ENCODE results near the gene BEND5.

The BEND5 gene

DNA sequence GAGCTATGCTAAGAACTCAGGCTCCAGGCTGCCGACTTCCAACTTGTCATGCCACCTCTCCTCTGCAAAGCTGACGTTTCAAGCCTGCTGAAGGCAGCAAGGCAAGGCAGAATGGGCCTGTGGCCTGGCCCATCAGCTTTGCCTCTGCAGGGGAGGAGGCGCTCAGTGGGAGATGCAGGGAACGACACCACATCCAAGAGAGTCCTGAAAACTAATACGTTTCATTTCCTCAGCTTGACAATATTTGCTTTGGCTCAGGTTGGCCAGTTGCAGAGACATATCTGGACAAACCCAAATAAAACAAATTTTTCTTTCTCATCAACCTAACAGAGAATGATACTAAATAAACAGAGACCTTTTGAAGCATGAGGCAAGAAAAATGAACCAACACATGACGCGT, 35.3 kb downstream of the BEND5 start:
- DNase-seq (ENCODE audit: insufficient read length, low spot score) (no peak), FAIRE-seq (no peak)
- TF ChIP-seq, protein P1, sequence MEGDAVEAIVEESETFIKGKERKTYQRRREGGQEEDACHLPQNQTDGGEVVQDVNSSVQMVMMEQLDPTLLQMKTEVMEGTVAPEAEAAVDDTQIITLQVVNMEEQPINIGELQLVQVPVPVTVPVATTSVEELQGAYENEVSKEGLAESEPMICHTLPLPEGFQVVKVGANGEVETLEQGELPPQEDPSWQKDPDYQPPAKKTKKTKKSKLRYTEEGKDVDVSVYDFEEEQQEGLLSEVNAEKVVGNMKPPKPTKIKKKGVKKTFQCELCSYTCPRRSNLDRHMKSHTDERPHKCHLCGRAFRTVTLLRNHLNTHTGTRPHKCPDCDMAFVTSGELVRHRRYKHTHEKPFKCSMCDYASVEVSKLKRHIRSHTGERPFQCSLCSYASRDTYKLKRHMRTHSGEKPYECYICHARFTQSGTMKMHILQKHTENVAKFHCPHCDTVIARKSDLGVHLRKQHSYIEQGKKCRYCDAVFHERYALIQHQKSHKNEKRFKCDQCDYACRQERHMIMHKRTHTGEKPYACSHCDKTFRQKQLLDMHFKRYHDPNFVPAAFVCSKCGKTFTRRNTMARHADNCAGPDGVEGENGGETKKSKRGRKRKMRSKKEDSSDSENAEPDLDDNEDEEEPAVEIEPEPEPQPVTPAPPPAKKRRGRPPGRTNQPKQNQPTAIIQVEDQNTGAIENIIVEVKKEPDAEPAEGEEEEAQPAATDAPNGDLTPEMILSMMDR (IDR thresholded peaks at IDR 0.05; ENCODE audit: insufficient read depth, missing control alignments): no peak

DNA sequence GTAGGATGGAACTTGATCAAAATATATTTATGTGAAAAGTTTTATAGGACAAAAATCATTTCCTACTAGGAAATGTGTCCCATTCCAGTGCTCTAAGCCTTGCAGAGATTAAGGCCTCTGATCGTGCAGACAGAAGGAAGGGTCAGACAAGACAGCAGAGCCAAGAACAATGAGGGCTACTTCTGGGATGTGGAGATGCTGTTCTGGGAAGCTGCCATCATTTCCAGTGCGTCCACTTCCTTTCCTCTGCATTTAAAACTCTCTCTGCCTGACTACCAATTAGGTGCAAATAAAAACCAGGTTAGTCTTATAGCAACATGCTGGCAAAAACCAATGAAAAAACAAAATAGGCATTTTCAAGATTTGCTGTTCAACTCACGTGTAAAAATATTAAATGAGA, 36.1 kb downstream of the BEND5 start:
- TF ChIP-seq, protein P1 (IDR thresholded peaks at IDR 0.05; ENCODE audit: insufficient read depth, missing control alignments): no peak
- DNase-seq (ENCODE audit: insufficient read length, low spot score): no peak
- no peak for FAIRE-seq

DNA sequence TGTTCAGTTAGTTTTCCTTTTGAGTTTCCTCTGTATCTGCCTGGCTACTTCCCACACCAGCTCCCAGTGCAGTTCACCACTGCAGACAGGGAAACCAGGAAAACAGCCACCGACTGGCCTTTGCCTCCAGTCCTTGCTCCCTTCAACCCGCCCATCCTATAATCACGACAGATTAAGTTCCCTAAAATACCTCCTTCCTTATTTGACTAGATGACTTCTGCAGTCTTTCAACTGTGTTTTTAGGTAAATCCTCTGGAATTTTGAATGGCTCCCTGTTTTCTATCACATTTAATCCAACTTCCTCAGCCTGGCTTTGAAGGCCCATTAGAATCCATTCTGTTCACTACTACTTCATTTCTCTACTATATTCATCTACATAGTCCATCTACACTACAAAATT, 37.6 kb downstream of the BEND5 start:
- no peak for FAIRE-seq
- TF ChIP-seq, protein P1 (IDR thresholded peaks at IDR 0.05; ENCODE audit: insufficient read depth, missing control alignments): no peak
- DNase-seq (ENCODE audit: insufficient read length, low spot score): no peak

DNA sequence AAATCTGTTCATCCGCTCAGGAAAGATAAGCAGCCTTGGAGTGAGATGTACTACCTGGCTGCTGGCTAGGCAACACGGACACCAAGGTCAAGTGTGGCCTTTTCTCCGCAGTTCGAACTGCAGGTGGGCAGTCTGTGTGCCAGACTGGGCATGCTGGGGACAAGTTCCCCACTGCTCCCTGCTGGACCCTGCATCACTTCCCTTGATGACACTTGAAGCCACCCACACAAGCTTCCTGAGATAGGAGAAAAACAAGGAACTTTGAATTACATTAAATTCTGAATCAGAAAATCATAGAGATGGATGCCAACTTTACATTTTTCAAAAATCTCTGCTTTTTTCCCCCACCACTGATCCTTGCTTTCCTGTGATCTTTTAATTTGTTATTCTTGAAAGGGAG, 38.3 kb downstream of the BEND5 start:
- FAIRE-seq (no peak), DNase-seq (ENCODE audit: insufficient read length, low spot score) (no peak)
- TF ChIP-seq, protein P1 (IDR thresholded peaks at IDR 0.05; ENCODE audit: insufficient read depth, missing control alignments): no peak

DNA sequence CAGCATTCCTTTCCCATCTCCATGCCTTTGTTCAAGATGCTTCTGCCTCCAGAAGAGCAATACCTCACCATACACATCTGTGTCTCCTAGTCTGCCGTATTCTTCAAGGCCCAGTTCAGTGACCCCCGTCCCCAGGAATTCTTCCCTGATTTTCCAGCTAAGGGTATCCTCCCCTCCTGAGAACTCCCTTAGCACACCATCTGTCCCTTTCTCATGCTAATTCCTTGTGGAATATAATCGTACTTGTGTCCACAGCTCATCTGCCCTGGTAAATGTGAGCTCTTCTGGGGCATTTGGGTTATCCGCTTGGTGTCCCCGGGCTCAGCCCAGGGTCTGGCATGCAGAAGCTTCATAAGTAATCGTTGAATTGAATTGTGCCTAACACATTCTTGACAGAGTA, 40.9 kb downstream of the BEND5 start:
- FAIRE-seq (no peak), DNase-seq (ENCODE audit: insufficient read length, low spot score) (no peak)
- TF ChIP-seq, protein P1 (IDR thresholded peaks at IDR 0.05; ENCODE audit: insufficient read depth, missing control alignments): no peak

DNA sequence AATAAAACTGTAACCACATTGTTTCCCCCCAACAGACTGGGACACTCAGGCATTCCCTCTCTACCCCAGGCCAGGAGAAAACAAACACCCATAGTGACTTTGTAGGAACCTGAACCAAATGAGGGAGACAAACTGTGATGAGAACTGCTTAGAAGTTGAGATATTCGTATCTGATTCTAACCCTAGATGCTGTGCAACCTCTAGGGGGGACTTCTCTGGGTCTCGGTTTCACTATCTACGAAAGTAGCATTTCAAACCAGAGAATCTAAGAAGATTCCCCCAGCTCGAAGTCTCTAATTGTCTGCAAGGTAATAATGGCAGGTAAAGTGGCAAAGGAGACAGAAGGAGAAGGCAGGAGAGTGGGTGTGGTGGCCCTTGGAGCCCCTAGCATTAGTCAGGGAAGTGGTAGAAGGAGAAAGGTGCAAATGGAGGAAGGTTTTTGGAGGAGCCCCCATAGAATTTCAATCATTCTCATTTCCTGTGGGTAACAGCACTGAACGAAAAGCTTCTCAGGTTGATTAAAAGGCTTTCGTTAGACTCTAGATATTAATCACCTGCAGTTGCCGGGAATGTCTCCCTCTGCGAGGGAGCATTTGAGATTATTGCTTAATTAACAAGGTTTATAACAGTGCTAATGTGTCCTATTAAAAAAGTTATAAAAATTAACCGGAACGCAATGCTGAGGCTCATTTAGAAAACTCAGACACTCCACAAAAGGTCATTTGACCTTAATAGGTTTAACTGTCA, 46.4 kb downstream of the BEND5 start:
- DNase-seq (ENCODE audit: insufficient read length, low spot score) (no peak), FAIRE-seq (no peak)
- TF ChIP-seq, protein P1 (IDR thresholded peaks at IDR 0.05; ENCODE audit: insufficient read depth, missing control alignments): no peak

DNA sequence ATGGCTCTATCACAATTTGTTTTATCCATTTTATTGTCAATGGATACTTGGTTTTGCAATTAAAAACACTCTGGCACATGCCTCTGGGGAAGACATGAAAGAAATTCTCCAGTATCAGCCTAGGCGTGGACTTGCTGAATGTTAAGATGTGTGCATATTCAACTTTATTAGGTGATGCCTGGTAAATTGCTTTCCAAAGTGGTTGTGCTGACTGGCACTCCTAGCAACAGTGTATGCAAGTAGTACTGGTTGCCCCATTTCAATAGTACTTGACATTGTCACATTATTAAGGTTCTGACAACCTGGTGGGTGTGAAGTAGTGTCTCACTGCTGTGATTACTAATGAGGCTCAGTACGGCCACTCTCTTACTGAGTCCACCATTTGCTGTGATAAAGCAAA, 48.1 kb downstream of the BEND5 start:
- no peak for DNase-seq (ENCODE audit: insufficient read length, low spot score)
- no peak for FAIRE-seq
- TF ChIP-seq, protein P1 (IDR thresholded peaks at IDR 0.05; ENCODE audit: insufficient read depth, missing control alignments): no peak

Measured in D721Med (cell line).